Left ventricle myocardium inferior (tissue), 1 donor: ENCODE results near the gene EIF4G1. TPM values are rescaled to one million over a fixed set of nuclear protein-coding genes. Genes with fewer than 3 reads are reported as not detected.

Source experiments
- DNase-seq: peaks from one replicate; pipeline ENCODE4 v3.0.0-alpha.2; 2020
- H3K27ac ChIP-seq: fragments of 200-600 bp; replicated peaks from 2 replicates; pipeline ENCODE4 v1.8.0; 2021
- H3K27me3 ChIP-seq: fragments of 200-600 bp; 2 replicates; pipeline ENCODE4 v1.8.0; 2021; ENCODE audit warnings: low read depth
- H3K36me3 ChIP-seq: fragments of 200-600 bp; 2 replicates; pipeline ENCODE4 v1.8.0; 2021
- H3K4me1 ChIP-seq: fragments of 200-600 bp; 2 replicates; pipeline ENCODE4 v1.8.0; 2021
- H3K4me3 ChIP-seq: fragments of 200-600 bp; 2 replicates; pipeline ENCODE4 v1.8.0; 2021; ENCODE audit warnings: mild to moderate bottlenecking, moderate library complexity
- H3K9me3 ChIP-seq: fragments of 200-600 bp; replicated peaks from 2 replicates; pipeline ENCODE4 v1.8.0; 2021
- intact Hi-C: fragments of 100-400 bp; cut with micrococcal nuclease; formaldehyde crosslinking; loops from one replicate; pipeline ENCODE4 v1.11.0; 2022
- total RNA-seq: library from RNA; stranded (reverse); fragmentation: NEBNext Ultra II Directional; extraction: Animal tissue kit (Norgen Biotek cat#: 25700); gene quantifications from one replicate; pipeline ENCODE4 v1.2.1, GENCODE V29; 2021
- TF ChIP-seq, protein P1 (sequence below): fragments of 200-600 bp; IDR thresholded peaks from 2 replicates; pipeline ENCODE4 v1.8.0; 2021; ENCODE audit warnings: antibody characterized with exemption, mild to moderate bottlenecking, borderline replicate concordance
- donor health status: DM: no; HTN: yes; CAD: no; lungs with severe emphysema.

The EIF4G1 gene
- total RNA-seq, 1 donor from 2014 or later, result 224 TPM

DNA sequence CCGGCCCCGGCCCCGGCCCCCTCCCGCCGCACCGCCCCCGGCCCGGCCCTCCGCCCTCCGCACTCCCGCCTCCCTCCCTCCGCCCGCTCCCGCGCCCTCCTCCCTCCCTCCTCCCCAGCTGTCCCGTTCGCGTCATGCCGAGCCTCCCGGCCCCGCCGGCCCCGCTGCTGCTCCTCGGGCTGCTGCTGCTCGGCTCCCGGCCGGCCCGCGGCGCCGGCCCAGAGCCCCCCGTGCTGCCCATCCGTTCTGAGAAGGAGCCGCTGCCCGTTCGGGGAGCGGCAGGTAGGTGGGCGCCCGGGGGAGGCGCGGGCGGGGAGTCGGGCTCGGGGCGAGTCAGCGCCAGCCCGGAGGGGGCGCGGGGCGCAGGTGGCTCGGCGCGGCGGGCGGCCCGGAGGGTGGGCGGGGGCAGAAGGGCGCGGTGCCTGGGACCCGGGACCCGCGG is 65.8 kb downstream of the EIF4G1 start:
- H3K36me3 ChIP-seq, result no peaks in the 10 kb centered on the region
- H3K27ac ChIP-seq, result peak overlapping the region; percentile 73
- peak; percentile 72 for DNase-seq
- H3K27me3 ChIP-seq, result peaks cover 86% of the 10 kb centered on the region
- peaks cover 39% of the 10 kb centered on the region for H3K4me1 ChIP-seq
- intact Hi-C loops, result no loop called here
- H3K4me3 ChIP-seq, result peak overlapping the region; percentile 69
- TF ChIP-seq, protein P1, sequence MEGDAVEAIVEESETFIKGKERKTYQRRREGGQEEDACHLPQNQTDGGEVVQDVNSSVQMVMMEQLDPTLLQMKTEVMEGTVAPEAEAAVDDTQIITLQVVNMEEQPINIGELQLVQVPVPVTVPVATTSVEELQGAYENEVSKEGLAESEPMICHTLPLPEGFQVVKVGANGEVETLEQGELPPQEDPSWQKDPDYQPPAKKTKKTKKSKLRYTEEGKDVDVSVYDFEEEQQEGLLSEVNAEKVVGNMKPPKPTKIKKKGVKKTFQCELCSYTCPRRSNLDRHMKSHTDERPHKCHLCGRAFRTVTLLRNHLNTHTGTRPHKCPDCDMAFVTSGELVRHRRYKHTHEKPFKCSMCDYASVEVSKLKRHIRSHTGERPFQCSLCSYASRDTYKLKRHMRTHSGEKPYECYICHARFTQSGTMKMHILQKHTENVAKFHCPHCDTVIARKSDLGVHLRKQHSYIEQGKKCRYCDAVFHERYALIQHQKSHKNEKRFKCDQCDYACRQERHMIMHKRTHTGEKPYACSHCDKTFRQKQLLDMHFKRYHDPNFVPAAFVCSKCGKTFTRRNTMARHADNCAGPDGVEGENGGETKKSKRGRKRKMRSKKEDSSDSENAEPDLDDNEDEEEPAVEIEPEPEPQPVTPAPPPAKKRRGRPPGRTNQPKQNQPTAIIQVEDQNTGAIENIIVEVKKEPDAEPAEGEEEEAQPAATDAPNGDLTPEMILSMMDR, result no peak
- no peaks in the 10 kb centered on the region for H3K9me3 ChIP-seq

DNA sequence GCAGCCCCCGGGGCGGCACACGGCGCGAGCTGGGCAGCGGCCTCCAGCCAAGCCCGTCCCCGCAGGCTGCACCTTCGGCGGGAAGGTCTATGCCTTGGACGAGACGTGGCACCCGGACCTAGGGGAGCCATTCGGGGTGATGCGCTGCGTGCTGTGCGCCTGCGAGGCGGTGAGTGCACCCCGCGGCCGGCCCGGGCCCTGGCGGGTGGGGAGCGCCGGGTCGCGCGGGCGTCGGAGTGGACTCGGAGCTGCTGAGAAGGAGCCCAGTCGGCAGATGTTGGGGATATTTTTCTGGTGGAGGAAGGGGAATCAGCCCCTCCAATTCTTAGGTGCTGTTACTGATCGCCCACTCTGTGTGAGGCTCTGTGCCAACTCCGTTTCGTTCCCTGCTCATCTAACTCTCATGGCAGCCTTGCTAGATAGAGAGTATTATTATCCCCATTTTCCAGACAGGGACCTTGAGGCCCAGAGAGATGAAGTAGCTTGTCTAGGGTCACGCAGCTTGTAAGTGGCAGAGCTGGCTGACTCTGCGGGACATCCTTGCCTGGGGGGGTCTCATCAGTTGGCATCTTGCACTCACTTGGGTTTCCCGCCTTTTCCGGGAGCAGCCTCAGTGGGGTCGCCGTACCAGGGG is 66.3 kb downstream of the EIF4G1 start:
- Histone ChIP-seq H3K36me3 (no peaks in the 10 kb centered on the region), H3K4me3 (peak overlapping the region; percentile 69), H3K4me1 (peaks cover 39% of the 10 kb centered on the region), H3K9me3 (no peaks in the 10 kb centered on the region), H3K27me3 (peaks cover 82% of the 10 kb centered on the region), H3K27ac (peak overlapping the region; percentile 73)
- DNase-seq, result no peak
- intact Hi-C loops, result no loop called here
- TF ChIP-seq, protein P1, result no peak

DNA sequence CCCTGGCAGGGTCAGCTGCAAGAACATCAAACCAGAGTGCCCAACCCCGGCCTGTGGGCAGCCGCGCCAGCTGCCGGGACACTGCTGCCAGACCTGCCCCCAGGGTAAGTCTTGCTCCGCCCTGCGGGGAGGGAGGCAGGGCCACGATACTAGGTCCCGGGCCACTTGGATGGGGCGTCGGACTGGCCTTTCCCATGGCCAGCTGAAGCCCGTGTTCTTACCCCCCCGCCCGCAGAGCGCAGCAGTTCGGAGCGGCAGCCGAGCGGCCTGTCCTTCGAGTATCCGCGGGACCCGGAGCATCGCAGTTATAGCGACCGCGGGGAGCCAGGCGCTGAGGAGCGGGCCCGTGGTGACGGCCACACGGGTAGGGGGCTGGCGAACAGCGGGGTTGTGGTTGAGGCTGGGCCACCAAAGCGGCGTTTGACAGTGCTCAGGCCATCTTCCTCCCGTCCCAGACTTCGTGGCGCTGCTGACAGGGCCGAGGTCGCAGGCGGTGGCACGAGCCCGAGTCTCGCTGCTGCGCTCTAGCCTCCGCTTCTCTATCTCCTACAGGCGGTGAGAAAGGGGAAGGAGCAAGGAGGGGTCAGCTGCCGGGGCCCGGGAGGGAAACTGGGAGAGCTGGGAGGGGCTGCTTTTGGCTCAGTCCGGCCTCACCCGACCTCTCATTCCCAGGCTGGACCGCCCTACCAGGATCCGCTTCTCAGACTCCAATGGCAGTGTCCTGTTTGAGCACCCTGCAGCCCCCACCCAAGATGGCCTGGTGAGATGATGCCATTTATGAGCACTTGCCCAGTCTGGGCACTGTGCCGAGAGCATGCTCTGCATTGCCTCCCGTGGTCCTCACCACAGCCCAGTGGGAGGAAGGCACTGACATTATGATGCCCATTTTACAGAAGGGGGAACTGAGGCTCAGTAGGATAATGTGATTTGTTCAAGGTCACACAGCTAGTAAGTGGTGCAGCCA is 67.1 kb downstream of the EIF4G1 start:
- DNase-seq, result peak; percentile 60
- TF ChIP-seq, protein P1, result no peak
- Histone ChIP-seq H3K27me3 (peaks cover 82% of the 10 kb centered on the region), H3K4me1 (peaks cover 39% of the 10 kb centered on the region), H3K4me3 (peak overlapping the region; percentile 69), H3K9me3 (no peaks in the 10 kb centered on the region), H3K27ac (peak overlapping the region; percentile 73), H3K36me3 (no peaks in the 10 kb centered on the region)
- intact Hi-C loops, result no loop called here

DNA sequence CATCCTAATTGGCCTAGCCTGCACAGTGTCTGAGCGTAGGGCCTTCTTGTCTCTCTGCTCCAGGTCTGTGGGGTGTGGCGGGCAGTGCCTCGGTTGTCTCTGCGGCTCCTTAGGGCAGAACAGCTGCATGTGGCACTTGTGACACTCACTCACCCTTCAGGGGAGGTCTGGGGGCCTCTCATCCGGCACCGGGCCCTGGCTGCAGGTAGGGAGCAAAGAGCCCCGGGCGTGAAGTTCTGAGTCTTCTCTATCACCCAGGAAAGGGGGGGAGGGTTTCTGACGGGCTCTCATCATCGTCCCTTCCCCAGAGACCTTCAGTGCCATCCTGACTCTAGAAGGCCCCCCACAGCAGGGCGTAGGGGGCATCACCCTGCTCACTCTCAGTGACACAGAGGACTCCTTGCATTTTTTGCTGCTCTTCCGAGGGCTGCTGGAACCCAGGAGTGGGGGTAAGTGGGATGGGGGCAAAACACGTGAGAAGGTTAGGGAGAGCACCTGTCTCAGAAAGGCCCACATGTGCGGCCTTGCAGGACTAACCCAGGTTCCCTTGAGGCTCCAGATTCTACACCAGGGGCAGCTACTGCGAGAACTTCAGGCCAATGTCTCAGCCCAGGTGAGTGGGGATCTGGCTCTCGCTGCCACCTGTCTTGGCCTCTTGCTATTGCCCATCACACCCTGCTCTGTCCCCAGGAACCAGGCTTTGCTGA is 68.1 kb downstream of the EIF4G1 start:
- TF ChIP-seq, protein P1, result no peak
- peaks cover 82% of the 10 kb centered on the region for H3K27me3 ChIP-seq
- intact Hi-C loops, result no loop called here
- H3K4me3 ChIP-seq, result no peak overlapping the region
- H3K36me3 ChIP-seq, result no peaks in the 10 kb centered on the region
- H3K27ac ChIP-seq, result peak overlapping the region; percentile 73
- no peak for DNase-seq
- peaks cover 36% of the 10 kb centered on the region for H3K4me1 ChIP-seq
- H3K9me3 ChIP-seq, result no peaks in the 10 kb centered on the region

DNA sequence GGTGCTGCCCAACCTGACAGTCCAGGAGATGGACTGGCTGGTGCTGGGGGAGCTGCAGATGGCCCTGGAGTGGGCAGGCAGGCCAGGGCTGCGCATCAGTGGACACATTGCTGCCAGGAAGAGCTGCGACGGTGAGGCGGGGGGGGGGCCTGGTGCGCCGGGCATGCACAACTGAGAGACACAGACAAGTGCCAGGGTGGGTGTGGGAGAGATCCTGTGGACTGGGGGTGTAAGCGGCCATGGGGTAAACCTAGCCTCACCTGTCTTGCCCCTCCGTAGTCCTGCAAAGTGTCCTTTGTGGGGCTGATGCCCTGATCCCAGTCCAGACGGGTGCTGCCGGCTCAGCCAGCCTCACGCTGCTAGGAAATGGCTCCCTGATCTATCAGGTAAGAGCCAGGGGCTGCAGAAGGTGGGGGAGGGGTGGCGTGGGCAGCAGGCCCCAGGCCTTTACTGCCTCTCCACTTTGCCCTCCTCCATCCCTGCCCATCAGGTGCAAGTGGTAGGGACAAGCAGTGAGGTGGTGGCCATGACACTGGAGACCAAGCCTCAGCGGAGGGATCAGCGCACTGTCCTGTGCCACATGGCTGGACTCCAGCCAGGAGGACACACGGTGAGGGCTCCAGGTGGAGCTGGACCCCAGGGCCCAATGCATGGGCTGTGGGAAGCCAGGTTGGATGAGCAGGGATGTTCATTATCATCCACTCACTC is 68.8 kb downstream of the EIF4G1 start:
- no peaks in the 10 kb centered on the region for H3K36me3 ChIP-seq
- TF ChIP-seq, protein P1, result no peak
- H3K27ac ChIP-seq, result no peak overlapping the region
- H3K27me3 ChIP-seq, result peaks cover 77% of the 10 kb centered on the region
- no peak overlapping the region for H3K4me3 ChIP-seq
- no peak for DNase-seq
- intact Hi-C loops, result no loop called here
- no peaks in the 10 kb centered on the region for H3K9me3 ChIP-seq
- peaks cover 29% of the 10 kb centered on the region for H3K4me1 ChIP-seq
